Left lung (tissue), 10 donors: ENCODE data around the gene TXNRD2. TPM values are rescaled to one million over a fixed set of nuclear protein-coding genes. Genes with fewer than 3 reads are reported as not detected.

Experiments
- ATAC-seq: fragments of 200-7000 bp; cut with Tn5 transposase; one replicate; pipeline ENCODE4 v1.9.1; 2020; ENCODE audit warnings: moderate library complexity
- DNase-seq, 4 donors: peaks; one replicate each; pipeline ENCODE4 v3.0.0-alpha.2; 2013 to 2020
- H3K27ac ChIP-seq, 2 donors: fragments of 200-600 bp; sonication (generic) in 1 of 2; one replicate each; pipeline versions ENCODE4 v1.5.0 to v1.8.0; 2020 to 2021
- H3K27me3 ChIP-seq, 2 donors: fragments of 200-600 bp; sonication (generic) in 1 of 2; one replicate each; pipeline versions ENCODE4 v1.5.0 to v1.8.0; 2020 to 2021
- H3K36me3 ChIP-seq, 2 donors: fragments of 200-600 bp; sonication (generic) in 1 of 2; one replicate each; pipeline versions ENCODE4 v1.5.0 to v1.8.0; 2020 to 2021
- H3K4me1 ChIP-seq, 2 donors: fragments of 200-600 bp; one replicate each; pipeline ENCODE4 v1.8.0; 2021
- H3K4me3 ChIP-seq, 2 donors: fragments of 200-600 bp; sonication (generic) in 1 of 2; one replicate each; pipeline versions ENCODE4 v1.5.0 to v1.8.0; 2020 to 2021; ENCODE audit warnings: mild to moderate bottlenecking in 1 of 2
- H3K9me3 ChIP-seq, 2 donors: fragments of 200-600 bp; sonication (generic) in 1 of 2; one replicate each; pipeline versions ENCODE4 v1.5.0 to v1.8.0; 2020 to 2021
- CTCF ChIP-seq, 2 donors: fragments of 200-600 bp; sonication (generic) in 1 of 2; IDR thresholded peaks; one replicate each; pipeline versions ENCODE4 v1.5.0 to v1.8.0; 2021; ENCODE audit warnings: antibody characterized with exemption in 2 of 2
- intact Hi-C, 2 donors: fragments of 100-400 bp; cut with DNase I; formaldehyde crosslinking; loops; one replicate each; pipeline versions ENCODE4 v1.11.2 to v1.14.2; 2022
- polyA plus RNA-seq, 6 donors: library from polyadenylated mRNA; unstranded; fragments of 120-200 nt; gene quantifications; one replicate each; pipeline ENCODE4 v1.2.1, GENCODE V29; 2013; ENCODE audit not compliant: insufficient read length in 6 of 6
- total RNA-seq, 2 donors: library from RNA; stranded (reverse); fragmentation: NEBNext Ultra II Directional; extraction: Animal tissue kit (Norgen Biotek cat#: 25700); gene quantifications; one replicate each; pipeline ENCODE4 v1.2.1, GENCODE V29; 2021
- donor health status: DM: no; HTN: yes; CAD: no.
- donor health status: DM: no; HTN: no; CAD: no.

Gene TXNRD2
- total and polyA plus RNA-seq, 8 donors, result 17.6 to 42.8 (median 22.2) TPM

GRCh38 chr22:19843107-19843856 is 98.3 kb downstream of the TXNRD2 start:
- H3K9me3 ChIP-seq, result no peaks in the 10 kb centered on the region
- no peak overlapping the region for H3K4me3 ChIP-seq
- peak in 1 of 4 donors; percentile 76 for DNase-seq
- peak overlapping the region; percentile 70 to 71 for H3K27ac ChIP-seq
- intact Hi-C loops, result no loop called here
- no peaks in the 10 kb centered on the region for H3K36me3 ChIP-seq
- H3K4me1 ChIP-seq, result peaks cover 20 to 30% of the 10 kb centered on the region in 2 donors
- ATAC-seq, result peak; percentile 25
- no peaks in the 10 kb centered on the region for H3K27me3 ChIP-seq
- TF ChIP-seq CTCF (IDR thresholded peaks at IDR 0.05), result no peak

GRCh38 chr22:19842393-19843106 is 99.1 kb downstream of the TXNRD2 start:
- H3K4me1 ChIP-seq, result peaks cover 20 to 33% of the 10 kb centered on the region in 2 donors
- DNase-seq (no peak), ATAC-seq (no peak)
- no peak for TF ChIP-seq CTCF (IDR thresholded peaks at IDR 0.05)
- no peak overlapping the region for H3K27ac ChIP-seq
- no peaks in the 10 kb centered on the region for H3K36me3 ChIP-seq
- no peaks in the 10 kb centered on the region for H3K9me3 ChIP-seq
- no peaks in the 10 kb centered on the region for H3K27me3 ChIP-seq
- H3K4me3 ChIP-seq, result no peak overlapping the region
- intact Hi-C loops, result no loop called here

- no peak for ATAC-seq
- TF ChIP-seq CTCF (IDR thresholded peaks at IDR 0.05), result no peak
- no peak overlapping the region for H3K4me3 ChIP-seq
- intact Hi-C loops, result no loop called here
- no peaks in the 10 kb centered on the region for H3K9me3 ChIP-seq
- no peak overlapping the region for H3K27ac ChIP-seq
- peaks cover 20 to 33% of the 10 kb centered on the region in 2 donors for H3K4me1 ChIP-seq
- DNase-seq, result no peak
- no peaks in the 10 kb centered on the region for H3K27me3 ChIP-seq
- H3K36me3 ChIP-seq, result no peaks in the 10 kb centered on the region
Measured at GRCh38 chr22:19841641-19842392, 99.8 kb downstream of the TXNRD2 start.

GRCh38 chr22:19840955-19841640 is 100.5 kb downstream of the TXNRD2 start:
- no peaks in the 10 kb centered on the region for H3K27me3 ChIP-seq
- peaks cover 20 to 33% of the 10 kb centered on the region in 2 donors for H3K4me1 ChIP-seq
- TF ChIP-seq CTCF (IDR thresholded peaks at IDR 0.05), result no peak
- H3K4me3 ChIP-seq, result no peak overlapping the region
- ATAC-seq (no peak), DNase-seq (no peak)
- no peak overlapping the region for H3K27ac ChIP-seq
- no peaks in the 10 kb centered on the region for H3K36me3 ChIP-seq
- H3K9me3 ChIP-seq, result no peaks in the 10 kb centered on the region
- intact Hi-C loops, result no loop called here
